Measurements from ENCODE around the gene TBC1D23. TPM values are rescaled to one million over a fixed set of nuclear protein-coding genes. Genes with fewer than 3 reads are reported as not detected.

TBC1D23 gene
- polyA plus RNA-seq (2011; rRNA removed) (46.8 and 65.7 TPM in 2 replicates), polyA minus RNA-seq (2011; rRNA and poly(A)+ RNA removed) (36.6 and 57.9 TPM in 2 replicates)

DNA sequence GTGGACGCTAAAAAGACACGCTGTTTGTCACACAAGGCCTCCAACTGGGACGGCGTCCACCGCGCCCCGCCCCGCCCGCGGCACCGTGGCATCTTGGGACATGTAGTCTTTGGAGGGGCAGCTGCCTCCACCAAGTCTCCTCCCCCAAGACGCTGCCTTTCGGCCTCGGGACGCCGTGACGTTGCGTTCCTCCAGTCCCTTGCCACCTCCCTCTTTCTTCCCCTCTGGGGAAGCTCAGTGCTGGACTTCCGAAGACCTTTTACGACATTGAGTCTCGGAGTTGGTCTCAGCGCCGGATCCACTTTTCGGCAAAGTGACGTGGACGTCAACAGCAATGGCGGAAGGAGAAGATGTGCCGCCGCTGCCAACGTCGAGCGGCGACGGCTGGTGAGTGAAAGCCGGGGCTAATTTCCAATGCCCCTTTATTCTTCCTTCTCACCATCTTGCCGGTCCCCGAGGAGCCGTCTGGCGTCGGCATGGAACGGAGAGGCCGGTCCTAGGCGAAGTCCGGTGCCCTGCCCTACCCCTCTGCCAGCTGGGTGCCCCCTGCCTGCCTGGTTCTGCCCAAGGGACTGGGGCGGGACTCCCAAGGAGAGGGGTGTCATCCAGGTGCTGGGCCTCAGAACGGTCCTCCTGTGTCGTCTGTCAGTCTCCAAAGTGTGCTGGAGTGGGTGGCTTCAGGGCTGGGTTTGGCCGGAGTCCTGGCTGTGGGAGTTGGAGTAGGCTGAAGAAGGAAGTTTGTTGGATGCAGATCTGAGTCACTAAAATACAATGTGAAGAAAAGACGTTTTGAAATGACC, at the start of gene TBC1D23:
Gene TBC1D23 (plus strand): TSS at position 308 of the 800 bp plus-strand sequence. CDS start 27 bp downstream, at position 335.
- H3K9me3 ChIP-seq (ENCODE audit: control insufficient read depth, insufficient read depth, low read length): peaks cover 3% of the 10 kb centered on the region; the same call in 1 of the 2 replicates
- TF ChIP-seq, protein P1, sequence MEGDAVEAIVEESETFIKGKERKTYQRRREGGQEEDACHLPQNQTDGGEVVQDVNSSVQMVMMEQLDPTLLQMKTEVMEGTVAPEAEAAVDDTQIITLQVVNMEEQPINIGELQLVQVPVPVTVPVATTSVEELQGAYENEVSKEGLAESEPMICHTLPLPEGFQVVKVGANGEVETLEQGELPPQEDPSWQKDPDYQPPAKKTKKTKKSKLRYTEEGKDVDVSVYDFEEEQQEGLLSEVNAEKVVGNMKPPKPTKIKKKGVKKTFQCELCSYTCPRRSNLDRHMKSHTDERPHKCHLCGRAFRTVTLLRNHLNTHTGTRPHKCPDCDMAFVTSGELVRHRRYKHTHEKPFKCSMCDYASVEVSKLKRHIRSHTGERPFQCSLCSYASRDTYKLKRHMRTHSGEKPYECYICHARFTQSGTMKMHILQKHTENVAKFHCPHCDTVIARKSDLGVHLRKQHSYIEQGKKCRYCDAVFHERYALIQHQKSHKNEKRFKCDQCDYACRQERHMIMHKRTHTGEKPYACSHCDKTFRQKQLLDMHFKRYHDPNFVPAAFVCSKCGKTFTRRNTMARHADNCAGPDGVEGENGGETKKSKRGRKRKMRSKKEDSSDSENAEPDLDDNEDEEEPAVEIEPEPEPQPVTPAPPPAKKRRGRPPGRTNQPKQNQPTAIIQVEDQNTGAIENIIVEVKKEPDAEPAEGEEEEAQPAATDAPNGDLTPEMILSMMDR (IDR thresholded peaks at IDR 0.05; ENCODE audit: low read depth, low read length): 0 out of 2 replicates have a peak, but pooled peaks have one; percentile 4
- ChIA-PET CTCF (interaction anchor here (0.9 to 1.4 kb wide), 3 partner anchors 187 to 429 kb away, joined by 3 to 14 read pairs (median 3); no protein-coding TSS in a partner anchor), POLR2A (interaction anchor here (0.7 to 1.7 kb wide), 9 partner anchors 9 to 414 kb away, joined by 3 to 18 read pairs (median 4); no protein-coding TSS in a partner anchor)
- no peaks in the 10 kb centered on the region for H3K27me3 ChIP-seq (ENCODE audit: control insufficient read depth, insufficient read depth, low read length)
- H3K4me3 ChIP-seq (ENCODE audit: low read depth, low read length): peak within 1 kb of the TSS; percentile 97
- DNase-seq (ENCODE audit: low read depth, low spot score): peak; percentile 99
- H3K27ac ChIP-seq (ENCODE audit: low read depth, low read length): peak within 1 kb of the TSS; percentile 98

DNA sequence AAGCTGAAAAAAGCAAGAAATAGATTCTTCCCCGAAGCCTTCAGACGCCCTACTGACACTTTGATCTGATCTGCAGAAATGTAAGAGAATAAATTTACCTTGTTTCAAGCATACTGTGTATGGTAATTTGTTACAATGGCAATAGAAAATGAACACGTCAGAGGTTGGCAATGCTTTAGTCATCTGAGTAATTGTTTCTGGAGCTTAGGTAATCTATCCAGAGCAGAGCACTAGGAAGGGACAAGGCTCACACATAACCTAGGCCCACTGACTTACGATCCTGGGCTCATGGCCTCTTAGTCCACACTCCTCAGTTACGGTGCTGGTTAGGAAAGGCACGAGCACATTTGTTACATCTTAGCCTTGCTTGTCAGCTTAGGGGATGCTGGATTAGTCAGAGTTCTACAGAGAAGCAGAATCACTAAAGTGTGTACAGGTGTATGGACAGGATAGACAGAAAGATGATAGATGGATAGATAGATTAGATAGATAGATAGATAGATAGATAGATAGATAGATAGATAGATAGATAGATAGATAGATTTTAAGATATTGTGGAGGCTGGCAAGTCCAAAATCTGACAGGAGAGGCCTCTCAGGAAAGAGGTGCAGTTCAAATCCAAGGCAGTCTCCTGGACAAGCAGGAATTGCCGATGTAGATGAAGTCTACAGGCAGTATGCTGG, 46.8 kb upstream of the TBC1D23 start:
- Histone ChIP-seq H3K4me3 (ENCODE audit: low read depth, low read length) (no peak overlapping the region), H3K27ac (ENCODE audit: low read depth, low read length) (no peak overlapping the region), H3K9me3 (ENCODE audit: control insufficient read depth, insufficient read depth, low read length) (no peaks in the 10 kb centered on the region), H3K27me3 (ENCODE audit: control insufficient read depth, insufficient read depth, low read length) (no peaks in the 10 kb centered on the region)
- no peak for DNase-seq (ENCODE audit: low read depth, low spot score)
- ChIA-PET CTCF (no interaction called here), POLR2A (no interaction called here)
- TF ChIP-seq, protein P1 (IDR thresholded peaks at IDR 0.05; ENCODE audit: low read depth, low read length): no peak

DNA sequence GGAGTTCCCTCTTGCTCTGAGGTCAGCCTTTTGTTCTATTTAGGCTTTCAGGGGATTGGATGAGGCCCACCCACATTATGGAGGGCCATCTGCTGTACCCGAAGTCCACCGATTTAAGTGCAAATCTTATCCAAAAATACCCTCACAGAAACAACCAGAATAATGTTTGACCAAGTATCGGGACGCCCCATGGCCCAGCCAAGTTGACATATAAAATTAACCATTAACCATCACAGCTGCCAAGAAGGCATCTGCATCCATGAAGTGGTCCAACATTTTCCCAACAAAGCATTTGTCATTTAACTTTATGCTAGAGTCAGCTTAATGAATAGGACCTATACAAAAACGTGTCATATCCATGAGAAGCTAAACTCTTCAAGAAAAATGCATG, 46.2 kb upstream of the TBC1D23 start:
- Histone ChIP-seq H3K27me3 (ENCODE audit: control insufficient read depth, insufficient read depth, low read length) (no peaks in the 10 kb centered on the region), H3K27ac (ENCODE audit: low read depth, low read length) (no peak overlapping the region), H3K9me3 (ENCODE audit: control insufficient read depth, insufficient read depth, low read length) (no peaks in the 10 kb centered on the region; the same call in 1 of the 2 replicates), H3K4me3 (ENCODE audit: low read depth, low read length) (no peak overlapping the region)
- CTCF ChIA-PET: no interaction called here
- DNase-seq (ENCODE audit: low read depth, low spot score): no peak
- POLR2A ChIA-PET: no interaction called here
- TF ChIP-seq, protein P1 (IDR thresholded peaks at IDR 0.05; ENCODE audit: low read depth, low read length): no peak

DNA sequence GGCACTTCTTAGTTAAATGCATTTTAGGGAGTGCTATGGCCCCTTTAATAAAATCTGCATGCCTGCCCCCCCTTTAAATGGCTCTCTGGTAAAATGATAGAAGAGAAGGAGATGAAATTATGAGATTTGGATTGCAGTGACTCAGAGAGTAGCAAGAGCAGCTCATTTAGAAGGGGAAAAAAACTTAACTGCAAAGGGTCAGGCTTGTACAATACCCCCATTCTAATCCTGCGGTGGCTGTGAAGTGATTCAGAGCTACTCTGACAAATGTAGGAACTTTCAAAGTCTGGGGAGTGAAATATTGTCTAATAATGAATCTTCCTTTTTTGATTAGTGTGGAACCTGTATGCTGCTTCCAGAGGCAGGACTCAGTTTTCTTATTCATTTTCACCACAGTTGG, 44.1 kb upstream of the TBC1D23 start:
- ChIA-PET CTCF (no interaction called here), POLR2A (no interaction called here)
- H3K9me3 ChIP-seq (ENCODE audit: control insufficient read depth, insufficient read depth, low read length): no peaks in the 10 kb centered on the region; the same call in none of the 2 replicates
- no peak overlapping the region for H3K4me3 ChIP-seq (ENCODE audit: low read depth, low read length)
- no peak overlapping the region for H3K27ac ChIP-seq (ENCODE audit: low read depth, low read length)
- no peaks in the 10 kb centered on the region for H3K27me3 ChIP-seq (ENCODE audit: control insufficient read depth, insufficient read depth, low read length)
- TF ChIP-seq, protein P1 (IDR thresholded peaks at IDR 0.05; ENCODE audit: low read depth, low read length): no peak
- no peak for DNase-seq (ENCODE audit: low read depth, low spot score)

DNA sequence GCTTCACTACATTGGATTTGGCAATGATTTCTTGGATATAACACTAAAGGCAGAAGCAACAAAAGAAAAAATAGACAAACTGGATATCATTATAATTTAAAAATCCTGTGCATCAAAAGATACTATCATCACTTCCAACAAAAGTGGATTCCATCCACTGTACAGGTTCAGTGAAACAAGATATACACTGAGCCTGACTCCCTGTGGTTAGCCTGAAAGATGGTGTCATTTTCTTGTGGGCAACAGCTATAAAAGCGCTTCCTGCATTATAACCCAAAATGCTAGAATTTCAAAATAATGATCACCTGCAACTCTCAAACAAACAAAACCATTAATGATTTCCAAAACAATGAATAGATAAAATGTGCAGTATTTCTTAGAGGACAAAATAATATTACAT, 39.6 kb upstream of the TBC1D23 start:
- DNase-seq (ENCODE audit: low read depth, low spot score): no peak
- Histone ChIP-seq H3K27me3 (ENCODE audit: control insufficient read depth, insufficient read depth, low read length) (no peaks in the 10 kb centered on the region), H3K4me3 (ENCODE audit: low read depth, low read length) (no peak overlapping the region), H3K9me3 (ENCODE audit: control insufficient read depth, insufficient read depth, low read length) (peaks cover 4% of the 10 kb centered on the region), H3K27ac (ENCODE audit: low read depth, low read length) (no peak overlapping the region)
- TF ChIP-seq, protein P1 (IDR thresholded peaks at IDR 0.05; ENCODE audit: low read depth, low read length): no peak
- ChIA-PET CTCF (no interaction called here), POLR2A (no interaction called here)

Data from AG04450 (cell line).